NCI-H774 (cell line): ENCODE data around the gene DSCAML1.

Experiments used
- DNase-seq: peaks from one replicate; lab custom pipeline; 2025; lab: John Stamatoyannopoulos, UW

DSCAML1 gene

DNA sequence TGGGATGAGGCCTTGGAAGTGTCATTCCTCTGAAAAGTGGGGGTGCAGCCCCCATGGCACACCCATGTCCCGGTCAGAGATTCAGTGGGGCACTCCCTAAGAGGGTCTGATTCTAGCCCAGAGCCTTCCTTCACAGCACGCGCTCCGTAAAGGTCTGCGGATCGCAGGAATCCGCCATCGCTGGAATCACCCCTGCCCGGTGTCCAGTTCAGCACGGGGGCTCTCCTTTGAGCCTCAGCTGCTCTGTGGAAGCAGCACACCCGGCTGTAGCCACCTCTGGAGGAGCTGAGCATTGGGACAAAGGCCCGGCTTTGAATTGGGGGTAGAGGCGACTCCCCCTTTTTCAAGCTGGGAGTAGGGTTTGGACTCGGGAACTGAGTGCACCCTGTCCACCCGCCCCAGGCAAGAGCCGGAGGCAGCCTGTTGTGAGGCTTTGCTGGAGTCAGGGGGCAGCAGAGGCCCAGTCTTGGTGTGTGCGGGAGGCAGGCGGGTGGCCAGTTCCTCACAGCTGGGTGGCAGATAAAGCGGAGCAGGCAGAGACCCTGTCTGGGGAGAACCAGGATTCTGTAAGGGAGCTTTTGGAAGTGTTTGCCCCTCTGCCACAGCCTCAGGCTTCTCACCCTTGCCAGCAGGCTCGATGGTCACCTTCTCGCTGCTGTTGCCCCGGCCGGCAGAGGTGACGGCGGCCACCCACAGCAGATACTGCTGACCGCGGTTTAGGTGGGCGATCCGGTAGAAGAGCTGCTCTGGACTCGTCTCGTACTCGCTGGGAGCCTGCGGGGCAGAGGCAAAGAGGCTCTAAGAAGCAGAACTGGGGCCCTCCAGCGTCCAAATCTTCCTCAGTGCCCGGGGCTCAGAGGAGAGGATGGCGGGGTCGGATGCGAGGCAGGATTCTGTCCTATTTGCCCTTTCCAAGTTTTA lies 353.5 kb downstream of the DSCAML1 start:
- DNase-seq = peak; percentile 45

DNA sequence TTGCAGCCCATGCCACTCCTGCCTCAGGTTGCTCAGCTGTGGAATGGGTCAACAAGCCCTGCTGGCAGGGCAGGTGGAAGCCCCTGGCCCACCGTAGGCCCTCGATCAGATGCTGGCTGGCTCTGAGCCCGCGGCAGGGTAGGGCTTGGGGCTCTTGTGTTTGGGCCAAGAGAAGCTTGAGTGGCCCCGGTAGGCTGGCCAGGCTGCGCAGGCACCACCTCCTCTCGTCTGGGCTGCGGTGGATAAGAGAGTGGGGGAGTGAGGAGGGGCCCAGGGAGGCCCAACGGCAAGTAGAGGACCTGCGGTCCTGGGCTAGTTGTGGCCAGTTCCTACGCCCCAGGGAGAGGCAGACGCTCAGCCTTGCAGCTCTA lies 354.2 kb downstream of the DSCAML1 start:
- DNase-seq = no peak

DNA sequence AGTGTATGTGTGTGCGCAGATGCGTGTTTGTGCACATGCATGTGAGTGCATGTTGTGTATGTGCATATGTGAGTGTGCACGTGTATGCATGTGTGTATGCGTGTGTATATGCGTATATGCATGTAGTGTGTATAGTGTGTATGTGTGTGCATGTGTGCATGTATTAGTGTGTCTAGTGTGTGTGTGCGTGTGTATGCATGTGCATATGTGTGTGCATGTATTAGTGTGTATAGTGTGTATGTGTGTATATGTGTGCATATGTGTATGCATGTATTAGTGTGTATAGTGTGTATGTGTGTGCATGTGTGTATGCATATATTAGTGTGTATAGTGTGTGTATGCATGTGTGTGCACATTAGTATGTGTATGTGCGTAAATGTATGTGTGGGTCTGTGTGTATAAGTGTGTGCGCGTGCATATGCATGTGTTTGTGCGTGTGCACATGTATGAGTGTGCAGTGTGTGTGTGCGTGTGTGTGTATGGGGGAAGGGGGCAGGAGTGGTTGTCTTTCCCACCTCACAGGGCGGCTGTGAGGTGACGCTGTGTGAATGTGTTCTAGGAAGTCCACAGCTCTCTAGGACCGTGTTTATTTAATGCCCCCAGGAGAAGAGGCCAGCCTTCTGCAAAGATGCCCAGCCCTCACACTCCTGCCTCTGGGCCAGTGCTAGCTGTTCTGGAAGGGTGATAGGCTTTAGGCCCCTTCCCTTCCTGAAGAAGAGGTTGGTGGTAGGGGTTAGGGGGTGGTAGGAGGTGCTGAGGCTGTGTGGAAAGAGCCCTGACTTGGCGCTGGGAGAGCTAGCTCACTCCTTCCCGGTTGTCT lies 354.8 kb downstream of the DSCAML1 start:
- no peak for DNase-seq

DNA sequence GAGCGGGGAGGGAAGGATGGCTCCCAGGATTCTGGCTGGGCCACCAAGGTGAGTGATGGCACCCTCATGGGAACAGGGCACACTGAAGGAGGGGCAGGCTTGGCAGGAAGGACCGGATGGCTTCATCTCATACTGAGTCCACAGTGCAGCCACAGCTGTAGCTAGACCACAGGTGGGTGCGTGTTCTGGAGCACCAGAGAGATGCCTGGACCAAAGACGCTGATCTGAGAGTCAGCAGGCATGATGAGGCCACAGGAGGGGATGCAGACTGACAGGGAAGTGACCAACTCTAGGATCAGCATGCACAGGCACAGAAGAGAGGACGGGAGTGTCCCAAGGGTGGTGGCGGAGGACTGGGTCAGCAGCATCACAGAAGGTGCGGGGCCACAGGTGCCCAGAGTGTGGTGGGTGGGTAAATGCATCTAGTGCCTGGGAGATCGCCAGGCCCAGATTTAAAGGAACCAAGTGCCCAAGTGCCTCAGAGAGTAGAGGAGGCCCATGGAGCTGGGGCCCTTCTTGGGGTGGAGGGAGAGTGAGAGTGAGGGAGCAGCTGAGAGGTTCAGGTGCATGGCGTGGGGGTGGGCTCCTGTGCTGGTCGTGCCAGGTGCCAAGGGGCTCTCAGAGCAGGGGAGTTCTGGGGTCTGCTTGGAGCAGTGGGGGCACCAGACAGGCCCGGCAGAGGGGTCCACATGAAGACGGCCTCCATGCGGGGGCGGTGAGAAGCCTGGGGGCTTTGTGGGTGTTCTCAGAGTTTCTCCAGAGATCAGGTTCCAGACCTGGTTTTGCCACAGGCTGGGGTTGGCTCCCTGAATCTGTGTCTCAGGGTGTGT lies 355.7 kb downstream of the DSCAML1 start:
- DNase-seq = no peak

DNA sequence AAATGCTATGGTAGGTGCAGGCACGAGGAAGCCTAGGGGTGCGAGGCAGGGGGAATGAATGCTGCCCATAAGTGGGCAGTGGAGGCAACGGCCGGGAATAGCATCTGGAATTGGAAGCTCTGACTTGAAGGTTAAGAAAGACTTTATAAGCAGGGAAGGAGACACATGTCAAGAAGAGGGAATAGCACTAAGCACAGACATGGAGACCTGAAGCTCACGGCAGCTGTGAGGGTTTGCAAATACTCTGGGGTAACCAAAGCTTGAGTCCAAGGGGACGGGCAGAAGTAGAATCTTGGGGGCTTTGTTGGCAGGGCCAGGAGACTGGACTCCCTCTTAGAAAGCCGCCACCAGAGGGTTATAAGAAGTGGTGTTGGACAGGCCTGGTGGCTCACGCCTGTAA lies 356.8 kb downstream of the DSCAML1 start:
- DNase-seq = no peak

DNA sequence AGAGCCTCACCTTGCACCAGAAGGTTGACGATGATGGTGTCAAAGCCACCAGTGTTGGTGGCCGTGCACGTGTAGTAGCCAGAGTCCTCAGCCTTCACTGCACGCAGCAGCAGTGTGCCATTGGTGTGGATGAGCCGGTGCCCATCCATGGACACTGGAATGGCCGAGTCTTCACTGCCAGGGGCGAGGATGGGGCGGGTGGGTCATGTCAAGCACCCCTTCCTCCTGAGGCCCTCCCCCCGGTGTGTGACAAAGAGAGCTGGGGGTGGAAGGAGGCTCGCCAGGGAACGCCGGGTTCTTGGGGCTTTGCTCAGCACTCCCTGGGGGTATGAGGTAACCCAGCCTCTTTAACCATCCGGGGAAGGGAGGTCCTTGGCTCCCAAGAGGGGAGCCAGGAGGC lies 357.8 kb downstream of the DSCAML1 start:
- no peak for DNase-seq

DNA sequence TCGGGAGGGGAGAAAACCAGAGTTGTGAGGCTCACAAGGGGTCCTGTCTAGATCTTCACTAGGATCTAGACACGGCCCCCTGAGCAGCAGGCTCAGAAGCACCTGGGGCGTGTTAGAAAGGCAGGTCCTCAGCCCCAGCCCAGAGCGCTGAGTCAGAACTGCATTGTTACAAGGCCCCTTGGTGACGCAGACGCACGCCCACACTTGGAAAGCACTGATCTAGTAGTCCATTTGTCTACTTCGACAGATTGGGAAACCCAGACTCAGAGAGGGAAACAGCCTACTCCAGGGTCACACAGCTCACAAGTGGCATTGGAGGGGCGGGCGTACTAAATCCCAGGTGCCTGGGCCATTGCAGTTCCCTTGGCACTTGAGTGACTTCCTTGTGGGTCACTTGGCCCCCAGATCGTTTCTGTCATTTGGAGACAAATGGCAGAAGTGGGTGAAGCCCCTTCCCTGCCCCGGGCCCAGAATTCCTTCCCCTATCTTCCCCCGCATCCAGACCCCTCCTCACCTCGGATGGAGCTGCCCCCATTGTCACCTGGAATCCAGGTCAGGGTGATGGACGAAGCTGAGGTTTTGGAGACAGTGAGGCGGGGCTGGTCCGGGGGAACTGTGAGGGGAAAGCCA lies 358.5 kb downstream of the DSCAML1 start:
- DNase-seq = no peak

DNA sequence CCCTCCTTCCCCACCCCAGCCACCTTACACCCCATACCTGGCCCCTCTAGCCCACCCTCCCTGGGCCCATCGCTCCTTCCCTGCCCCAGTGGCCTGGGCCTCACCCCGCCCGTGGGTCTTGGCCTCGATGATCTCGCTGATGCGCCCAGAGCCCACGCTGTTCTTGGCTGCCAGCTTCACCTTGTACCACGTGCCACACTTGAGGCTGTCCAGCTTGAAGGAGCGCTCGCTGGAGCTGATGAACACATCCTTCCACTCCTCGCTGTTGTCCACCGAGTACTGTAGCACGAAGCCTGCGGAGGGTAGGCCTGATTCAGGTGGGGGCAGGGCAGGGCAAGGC lies 359.3 kb downstream of the DSCAML1 start:
- no peak for DNase-seq

DNA sequence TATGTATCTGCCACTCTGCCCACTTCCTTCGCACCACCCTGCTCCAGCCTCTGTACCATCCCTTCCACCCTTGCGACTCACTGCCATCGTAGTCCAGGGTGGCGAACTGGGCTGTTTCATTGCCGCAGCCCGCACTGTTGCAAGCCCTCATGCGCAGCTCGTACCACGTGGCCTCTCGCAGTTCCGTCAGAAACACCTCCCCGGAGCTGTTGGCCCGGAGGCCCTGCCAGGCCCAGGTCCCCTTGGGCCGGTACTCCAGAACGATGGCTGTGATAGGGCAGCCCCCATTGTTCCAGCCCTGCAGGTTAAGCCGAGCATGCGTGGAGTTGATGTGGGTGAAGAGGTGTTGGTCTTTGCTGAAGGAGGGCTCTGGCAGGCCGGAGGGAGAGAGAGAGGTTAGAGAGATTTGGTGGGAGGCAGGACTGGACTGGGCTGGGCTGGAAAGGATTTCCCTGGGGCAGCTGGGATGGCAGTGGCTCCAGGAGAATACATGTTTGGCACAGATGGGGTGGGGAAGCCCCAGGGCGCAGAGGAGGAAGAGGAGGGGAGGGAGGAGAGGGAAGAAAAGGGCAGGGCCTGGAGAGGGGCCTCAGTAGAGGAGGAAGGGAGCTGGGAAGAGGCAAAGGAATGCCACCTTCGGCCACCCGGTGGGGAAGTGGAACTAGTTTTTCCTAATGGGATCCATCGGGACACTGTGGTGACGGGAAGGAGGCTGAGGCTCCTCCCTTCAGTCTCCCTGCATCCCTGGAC lies 359.8 kb downstream of the DSCAML1 start:
- no peak for DNase-seq

DNA sequence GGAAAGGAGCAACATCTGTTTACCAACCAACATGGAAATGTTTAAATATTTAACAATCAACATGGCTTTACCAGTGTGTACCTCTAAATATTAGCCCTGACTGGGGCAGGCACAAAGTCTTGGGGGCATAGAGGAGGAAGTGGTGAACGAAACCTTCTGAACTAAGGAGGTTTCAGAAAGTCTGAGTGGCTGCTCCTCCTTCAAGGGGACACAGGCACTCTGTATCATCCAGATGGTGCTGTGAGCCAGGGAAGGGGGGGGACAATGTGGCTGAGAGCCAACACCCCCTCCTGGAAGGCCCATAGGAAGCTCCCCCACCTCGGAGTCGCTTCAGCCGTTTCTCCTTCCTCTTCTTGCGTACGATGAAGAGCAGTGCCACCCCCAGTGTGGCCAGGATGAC lies 361.7 kb downstream of the DSCAML1 start:
- DNase-seq = no peak

DNA sequence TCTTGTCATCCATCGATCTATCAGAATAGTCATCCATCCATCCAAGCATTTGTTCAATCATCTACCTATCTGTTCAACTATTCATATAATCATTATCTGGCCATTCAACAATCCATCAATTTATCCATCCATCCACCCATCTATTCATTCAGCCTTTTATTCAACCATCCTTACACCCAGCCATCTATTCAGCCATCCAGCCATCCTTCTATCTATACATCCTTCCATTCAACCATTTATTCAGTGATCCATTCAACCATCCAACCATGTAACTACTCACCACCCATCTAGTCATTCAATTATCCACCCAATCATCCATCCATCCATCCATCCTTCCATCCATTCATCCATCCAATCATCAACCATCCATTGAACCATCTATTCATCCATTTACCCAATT lies 362.5 kb downstream of the DSCAML1 start:
- no peak for DNase-seq

DNA sequence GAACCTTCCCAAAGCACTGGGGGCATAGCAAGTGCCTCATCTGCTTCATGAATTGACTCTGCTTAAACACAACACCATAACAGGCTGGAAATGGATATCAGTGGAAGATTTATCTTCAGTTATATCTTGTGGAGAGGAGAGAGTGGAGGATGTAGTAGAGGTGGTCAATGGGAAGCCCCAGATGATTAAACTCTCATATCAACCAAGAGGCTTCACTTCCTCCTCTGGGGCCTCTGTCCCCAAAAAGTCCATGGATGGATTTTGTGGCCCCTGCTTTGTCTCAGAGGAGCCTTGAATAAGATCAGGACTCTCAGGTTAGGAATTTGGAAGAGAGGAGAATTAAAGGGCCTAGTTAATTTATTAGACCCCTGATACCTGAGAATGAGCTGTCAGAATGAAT lies 363.3 kb downstream of the DSCAML1 start:
- no peak for DNase-seq

DNA sequence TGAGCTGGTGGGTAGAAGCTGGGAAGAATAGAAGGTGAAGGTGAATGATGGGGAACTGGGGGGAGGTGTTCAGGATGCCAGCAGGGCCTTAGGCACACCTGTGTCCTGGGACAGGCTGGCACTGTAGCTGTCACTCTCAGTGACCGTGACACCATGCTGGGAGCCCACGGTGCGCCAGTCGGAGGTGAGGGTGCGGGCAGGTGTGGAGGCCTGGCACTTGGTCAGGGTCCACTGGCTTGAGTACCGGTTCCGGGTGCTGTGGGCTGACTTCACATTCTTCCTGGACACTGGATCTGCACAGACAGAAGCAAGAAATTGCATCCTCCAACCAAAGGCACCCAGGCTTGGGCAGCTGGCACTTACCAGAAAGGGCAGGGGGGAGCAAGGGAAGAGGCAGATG lies 365.6 kb downstream of the DSCAML1 start:
- no peak for DNase-seq

DNA sequence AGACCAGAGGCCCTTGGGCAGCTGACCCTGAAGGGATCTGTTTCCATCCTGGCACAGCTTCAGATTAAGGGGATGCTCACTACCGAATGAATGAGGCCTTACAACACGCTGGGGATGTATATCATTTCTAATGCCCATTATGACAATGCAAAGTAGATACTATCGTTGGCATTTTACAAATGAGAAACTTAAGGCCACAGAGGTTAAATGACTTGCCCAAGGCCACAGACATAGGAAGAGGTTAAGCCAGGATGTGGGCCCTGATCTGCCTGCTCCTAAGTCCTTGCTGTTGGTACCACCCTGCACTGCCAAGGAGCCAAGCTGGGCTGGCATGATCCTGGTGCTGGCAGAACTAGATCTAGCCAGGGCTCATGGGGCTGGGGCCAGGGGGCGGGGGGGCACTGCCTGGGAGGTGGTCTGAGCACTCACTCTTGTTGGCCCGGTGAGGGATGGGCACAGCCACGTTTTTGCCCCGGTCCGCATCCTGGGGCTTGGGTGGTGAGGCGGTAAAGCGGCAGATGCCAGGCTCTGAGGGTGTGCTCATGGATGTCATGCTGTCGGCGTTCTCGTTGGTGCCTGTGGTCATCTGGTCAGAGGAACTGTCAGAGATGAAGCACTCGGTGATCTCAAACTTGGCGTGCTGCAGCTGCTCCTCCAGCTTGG lies 366.6 kb downstream of the DSCAML1 start:
- no peak for DNase-seq

DNA sequence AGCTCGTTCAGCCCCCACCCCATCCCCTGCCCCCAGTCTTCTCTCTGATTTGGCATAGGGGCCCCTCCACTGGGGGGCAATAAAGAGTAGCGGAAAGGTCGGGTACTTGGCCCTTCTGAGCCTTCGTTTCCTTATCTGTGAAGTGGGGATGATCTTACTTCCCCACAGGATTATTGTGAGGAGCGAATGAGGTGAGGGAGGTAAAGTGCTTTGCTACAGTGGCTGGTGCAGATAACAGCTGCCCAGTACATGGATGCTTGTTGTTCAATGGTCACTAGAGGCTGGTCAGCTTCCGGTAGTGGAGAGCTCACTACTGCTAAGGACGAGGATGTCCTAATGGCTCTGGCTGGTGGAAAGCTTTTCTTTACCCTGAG lies 368.2 kb downstream of the DSCAML1 start:
- DNase-seq = no peak

DNA sequence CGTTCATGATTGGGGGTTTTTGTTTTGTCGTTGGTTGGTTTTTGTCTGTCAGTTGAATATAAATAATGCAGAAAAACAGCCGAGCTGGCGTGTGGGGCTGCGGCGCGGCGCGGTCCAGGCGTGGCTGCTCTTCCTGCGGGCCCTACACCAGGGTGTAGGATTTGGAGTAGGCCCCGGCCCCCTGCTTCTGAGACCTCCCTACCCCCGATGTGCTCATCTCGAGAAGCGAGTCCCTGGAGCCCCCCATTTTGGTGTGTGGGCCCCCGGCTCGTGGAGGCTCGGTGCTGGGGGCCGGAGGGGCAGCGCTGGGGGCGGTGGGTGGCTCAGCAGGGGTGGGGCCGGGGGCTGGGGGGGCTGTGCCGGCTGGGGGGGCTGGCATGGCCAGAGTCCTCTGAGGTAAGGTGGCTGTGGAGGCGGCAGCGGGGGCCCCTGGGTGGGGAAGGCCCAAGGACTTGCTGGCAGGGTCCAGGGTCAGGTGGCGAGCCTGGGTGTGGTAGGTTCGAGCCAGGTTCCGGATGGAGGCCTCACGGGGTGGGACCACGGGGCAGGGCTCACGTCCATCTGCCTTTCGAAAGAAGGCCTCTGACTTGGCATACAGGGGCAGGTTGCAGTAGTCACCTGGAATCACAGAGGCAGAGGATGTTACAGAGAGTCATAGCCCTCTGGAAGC lies 368.7 kb downstream of the DSCAML1 start:
- DNase-seq = no peak

DNA sequence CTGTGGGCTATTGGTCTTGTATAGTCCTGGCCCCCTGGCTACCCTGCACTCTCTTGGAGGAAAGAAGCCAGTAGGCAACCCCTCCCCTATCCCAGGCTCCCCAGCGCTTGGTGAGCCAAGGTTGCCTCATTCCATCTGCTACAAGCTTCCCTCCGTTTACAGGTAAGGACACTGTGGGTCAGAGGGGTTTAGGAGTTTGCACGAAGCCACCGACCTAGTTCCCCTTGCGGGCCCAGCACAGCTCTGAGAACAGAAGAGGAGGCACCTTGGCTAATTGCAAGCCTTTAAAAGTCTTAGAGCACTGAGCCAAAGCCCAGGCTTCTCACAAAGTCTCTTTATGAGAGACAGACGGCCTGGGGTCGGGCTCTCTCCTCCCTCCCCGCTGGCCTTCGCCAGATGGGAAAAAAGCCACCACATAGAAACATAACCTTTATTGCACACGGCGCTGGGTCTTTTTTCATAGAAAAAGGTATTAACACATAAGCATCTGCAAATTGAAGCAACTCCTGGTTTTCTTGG lies 369.6 kb downstream of the DSCAML1 start:
- no peak for DNase-seq

DNA sequence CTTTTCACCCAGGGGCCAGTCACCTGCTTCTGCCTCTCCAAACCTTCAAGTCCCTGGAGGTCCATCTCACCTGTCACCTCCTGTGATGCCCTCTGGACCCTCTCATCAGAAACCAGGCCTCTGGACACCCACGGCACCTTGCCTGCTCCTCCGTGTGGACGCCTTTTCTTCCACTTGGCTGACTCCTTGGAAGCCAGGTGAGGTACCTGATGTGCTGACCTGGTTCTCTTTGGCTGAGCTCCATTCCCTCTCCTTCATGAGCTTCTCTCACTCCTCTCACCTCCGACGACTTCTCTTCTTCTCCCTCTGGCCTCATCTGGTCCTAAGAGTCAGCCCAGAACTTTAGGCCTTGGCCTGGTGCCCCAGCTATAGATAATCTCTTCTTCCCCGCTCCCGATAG lies 370.1 kb downstream of the DSCAML1 start:
- DNase-seq = no peak

DNA sequence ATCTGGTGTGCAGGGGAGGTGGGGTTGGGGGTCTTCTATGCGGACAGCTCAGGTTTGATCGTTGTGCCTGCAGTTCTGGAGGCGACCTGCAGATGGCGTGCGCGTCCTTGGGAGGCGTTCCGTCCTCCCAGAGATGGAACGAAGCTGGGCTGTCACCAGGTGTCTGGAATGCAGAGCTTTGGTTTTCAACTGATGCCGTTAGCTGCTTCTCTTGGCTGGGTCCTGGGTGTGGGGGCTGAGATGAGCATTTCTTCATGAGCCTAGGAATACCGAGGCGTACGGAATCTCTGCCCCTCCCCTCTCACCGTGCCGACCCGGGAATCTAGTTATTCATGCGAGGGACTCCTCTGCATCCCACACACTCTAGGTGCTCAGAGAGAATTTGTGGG lies 370.7 kb downstream of the DSCAML1 start:
- peak; percentile 44 for DNase-seq

DNA sequence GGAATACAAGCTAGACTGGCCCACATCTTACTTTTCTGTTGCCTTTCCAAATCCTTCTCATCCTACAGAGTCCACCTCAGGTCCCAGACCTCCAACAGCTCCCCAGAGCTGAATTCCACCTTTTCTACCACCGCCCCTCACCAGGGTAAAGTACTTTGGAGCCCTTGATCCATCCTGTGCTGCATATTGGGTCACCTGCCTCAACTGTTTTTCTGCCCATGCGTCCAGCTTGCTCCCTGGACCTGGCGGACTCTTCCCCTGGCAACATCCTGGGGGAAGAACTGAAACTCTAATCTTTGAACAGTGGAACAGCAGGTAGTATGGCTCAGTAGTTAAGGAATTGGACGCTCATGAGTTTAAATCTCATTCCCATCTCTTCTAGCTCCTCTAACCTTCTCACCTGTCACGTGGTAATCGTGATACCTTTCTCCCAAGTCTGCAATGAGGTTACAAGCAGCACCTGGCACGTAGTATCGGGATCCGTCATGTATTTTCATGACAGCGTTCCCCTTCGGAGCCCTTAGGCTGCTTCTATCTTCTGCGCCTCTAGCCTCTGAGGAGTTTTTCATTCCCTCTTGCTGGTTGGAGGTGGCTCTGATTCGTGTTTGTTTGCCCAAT lies 371.2 kb downstream of the DSCAML1 start:
- no peak for DNase-seq
